Activated naive CD8-positive, alpha-beta T cell treated with anti-CD3 and anti-CD28 coated beads for 36 hours (primary cell): ENCODE data around the gene RBPJL. TPM values are rescaled to one million over a fixed set of nuclear protein-coding genes. Genes with fewer than 3 reads are reported as not detected.
A peak's percentile ranks its signal among the peaks of the same experiment; 100 is the strongest.

Source experiments
- DNase-seq: peaks from one replicate; pipeline ENCODE4 v3.0.0; 2021
- H3K27ac Mint-ChIP-seq: one replicate; pipeline ENCODE4 v1.8.0; 2022; ENCODE audit warnings: mild to moderate bottlenecking, moderate library complexity, mixed read lengths
- H3K27me3 Mint-ChIP-seq: one replicate; pipeline ENCODE4 v1.8.0; 2022; ENCODE audit warnings: mild to moderate bottlenecking, mixed read lengths
- H3K36me3 Mint-ChIP-seq: one replicate; pipeline ENCODE4 v1.8.0; 2021; ENCODE audit warnings: mild to moderate bottlenecking, mixed read lengths
- H3K4me1 Mint-ChIP-seq: one replicate; pipeline ENCODE4 v1.8.0; 2021; ENCODE audit warnings: mixed read lengths
- H3K4me3 Mint-ChIP-seq: one replicate; pipeline ENCODE4 v1.8.0; 2022; ENCODE audit warnings: mild to moderate bottlenecking, moderate library complexity, mixed read lengths
- H3K9me3 Mint-ChIP-seq: one replicate; pipeline ENCODE4 v1.8.0; 2022; ENCODE audit warnings: mixed read lengths
- total RNA-seq, 2 experiments: library from RNA; stranded (reverse); gene quantifications; one replicate each; pipeline ENCODE4 v1.2.3, GENCODE V29; 2021

Gene RBPJL
- total RNA-seq, 2 experiments from 2014 or later = not detected

DNA sequence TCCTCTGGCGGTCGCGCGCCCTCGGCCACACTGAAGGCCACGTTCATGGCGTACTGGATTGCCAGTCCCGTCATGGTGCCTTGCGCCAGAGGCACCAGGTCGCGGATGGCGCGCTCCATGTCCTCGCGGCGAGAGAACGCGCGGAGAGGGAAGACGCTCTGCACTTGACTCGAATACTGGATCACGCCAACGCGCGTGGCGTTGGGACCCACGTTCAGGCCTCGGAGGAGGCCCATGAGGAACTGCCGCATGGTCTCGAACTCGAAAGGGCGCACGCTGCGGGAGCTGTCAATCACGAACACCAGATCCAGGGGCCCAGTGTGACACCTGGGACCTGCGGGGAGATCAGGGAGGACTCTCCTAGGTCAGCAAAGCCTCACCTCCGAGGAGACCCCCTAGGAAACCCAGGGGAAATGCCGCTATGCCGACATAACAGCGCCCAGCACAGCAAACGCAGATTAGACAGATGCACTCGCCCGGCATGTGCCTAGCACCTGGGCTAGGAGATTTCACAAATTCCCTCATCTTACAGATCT lies 2.1 kb upstream of the RBPJL start:
- H3K9me3 Mint-ChIP-seq = no peaks in the 10 kb centered on the region

DNA sequence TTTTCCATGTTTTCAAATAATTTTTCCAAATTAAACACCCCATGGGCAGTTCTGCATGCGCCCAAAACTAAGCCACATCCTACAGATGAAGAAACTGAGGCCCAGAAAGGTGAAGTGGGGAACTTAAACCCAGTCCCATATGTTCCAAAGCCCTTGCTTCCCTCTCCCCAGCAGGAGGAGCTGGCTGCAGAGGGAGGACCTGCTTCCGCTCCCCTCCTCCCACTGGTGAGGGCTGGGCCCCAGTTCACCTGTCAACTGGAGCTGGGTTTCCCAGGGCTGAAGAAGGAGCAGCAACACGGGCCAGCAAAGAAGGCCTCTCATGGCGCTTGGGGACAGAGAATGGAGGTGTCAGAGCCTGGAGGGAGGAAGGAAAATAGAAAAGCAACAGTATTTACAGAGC lies 1.4 kb upstream of the RBPJL start:
- peaks cover 67% of the 10 kb centered on the region for H3K27me3 Mint-ChIP-seq
- H3K4me1 Mint-ChIP-seq = peaks cover 20% of the 10 kb centered on the region
- no peak overlapping the region for H3K27ac Mint-ChIP-seq
- no peaks in the 10 kb centered on the region for H3K9me3 Mint-ChIP-seq
- H3K36me3 Mint-ChIP-seq = no peaks in the 10 kb centered on the region
- no peak for DNase-seq
- H3K4me3 Mint-ChIP-seq = no peak overlapping the region

More for the DNA sequence above, 2.1 kb upstream of the RBPJL start:
- no peak for DNase-seq
- H3K27ac Mint-ChIP-seq = no peak overlapping the region
- H3K4me1 Mint-ChIP-seq = peaks cover 20% of the 10 kb centered on the region
- no peak overlapping the region for H3K4me3 Mint-ChIP-seq
- no peaks in the 10 kb centered on the region for H3K36me3 Mint-ChIP-seq
- H3K27me3 Mint-ChIP-seq = peaks cover 61% of the 10 kb centered on the region

DNA sequence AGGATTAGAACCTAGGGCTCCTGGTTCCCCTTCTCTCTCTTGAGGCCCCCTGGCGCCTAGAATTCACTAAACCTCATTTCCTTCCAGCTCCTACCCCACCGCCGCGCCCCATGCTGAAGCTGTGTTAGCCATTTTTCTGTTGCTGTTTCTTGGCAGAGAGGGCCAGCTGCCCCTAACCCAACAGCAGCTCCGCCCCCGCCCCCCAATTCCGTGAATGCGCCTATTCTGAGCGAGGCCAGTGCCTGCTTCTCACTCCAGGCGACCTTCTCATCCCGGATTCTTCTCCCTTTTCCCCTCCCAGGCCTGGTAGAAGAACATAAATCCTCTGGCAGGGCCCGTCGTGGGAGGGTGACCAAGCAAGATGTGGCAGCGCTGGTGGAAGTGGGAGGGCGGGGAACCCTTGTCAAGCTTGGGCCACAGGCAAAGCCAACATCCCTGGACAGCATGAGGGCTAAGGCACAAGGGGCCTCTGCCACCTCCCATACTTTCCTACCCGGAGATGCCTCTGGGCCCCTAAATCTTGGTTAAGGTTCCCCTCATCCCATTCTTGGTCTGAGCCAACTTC lies 518 bp downstream of the RBPJL start:
- no peak for DNase-seq
- H3K9me3 Mint-ChIP-seq = no peaks in the 10 kb centered on the region
- peaks cover 78% of the 10 kb centered on the region for H3K27me3 Mint-ChIP-seq
- no peak overlapping the region for H3K27ac Mint-ChIP-seq
- peaks cover 18% of the 10 kb centered on the region for H3K4me1 Mint-ChIP-seq
- H3K36me3 Mint-ChIP-seq = no peaks in the 10 kb centered on the region
- H3K4me3 Mint-ChIP-seq = no peak overlapping the region

DNA sequence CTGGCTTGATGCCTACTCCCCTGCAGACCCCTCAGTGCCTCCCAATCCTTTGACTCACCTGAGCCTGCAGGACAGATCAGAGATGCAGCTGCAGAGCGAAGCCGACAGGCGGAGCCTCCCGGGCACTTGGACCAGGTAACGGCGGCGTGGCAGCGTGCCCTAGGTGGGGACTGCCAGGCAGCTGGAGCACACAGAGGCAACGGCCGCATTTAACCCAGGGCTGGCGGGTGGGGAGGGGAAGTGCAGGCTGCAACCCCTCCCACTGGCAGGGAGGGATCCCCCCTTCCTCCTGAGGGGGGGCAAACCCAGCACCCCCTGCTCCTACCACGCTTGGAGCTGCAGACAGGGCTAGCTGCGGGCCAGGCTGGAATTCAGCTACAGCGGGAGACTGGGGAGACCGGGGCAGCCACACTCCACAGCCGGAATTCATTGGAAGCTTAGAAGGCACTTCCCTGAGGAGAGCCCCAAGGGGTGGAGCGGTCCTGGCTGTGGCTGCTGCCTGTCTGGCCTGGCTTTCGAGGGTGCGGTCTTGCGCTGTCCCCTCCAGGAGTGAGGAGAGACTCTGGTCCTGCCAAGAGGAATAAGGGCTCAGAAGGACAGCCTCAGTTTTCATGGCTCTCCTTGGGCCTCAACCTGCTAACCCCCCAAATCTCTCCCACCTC lies 1.6 kb downstream of the RBPJL start, which contains the start of gene MATN4:
Gene MATN4, minus strand, starts transcription at position 183 of the 662 bp plus-strand sequence. CDS start 2,717 bp downstream, outside the sequence.
- H3K27me3 Mint-ChIP-seq = peaks cover 83% of the 10 kb centered on the region
- H3K4me3 Mint-ChIP-seq = no peak within 1 kb of the TSS
- no peak for DNase-seq
- no peaks in the 10 kb centered on the region for H3K36me3 Mint-ChIP-seq
- no peaks in the 10 kb centered on the region for H3K9me3 Mint-ChIP-seq
- peaks cover 12% of the 10 kb centered on the region for H3K4me1 Mint-ChIP-seq
- H3K27ac Mint-ChIP-seq = no peak within 1 kb of the TSS

DNA sequence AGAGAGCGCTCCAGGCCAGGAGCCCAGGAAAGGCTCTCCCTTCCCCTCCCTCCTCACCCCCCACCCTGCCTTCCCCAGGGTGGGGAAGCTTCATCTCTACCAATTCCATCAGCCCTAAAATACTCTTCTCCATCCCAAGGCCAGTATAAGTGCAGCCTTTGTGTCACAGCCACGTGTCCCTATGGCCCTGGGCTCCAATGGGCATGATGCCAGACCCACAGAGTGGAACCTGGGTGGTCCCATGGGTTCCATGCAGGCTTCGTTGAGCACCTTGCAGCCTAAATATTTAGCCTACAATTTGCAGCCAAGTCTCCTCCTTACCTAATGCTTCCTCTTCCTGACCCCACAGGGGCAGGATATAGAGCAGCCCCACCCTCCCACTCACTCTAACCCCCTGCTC lies 2.4 kb downstream of the RBPJL start:
- Mint-ChIP-seq H3K27me3 (peaks cover 83% of the 10 kb centered on the region), H3K4me1 (peaks cover 5% of the 10 kb centered on the region), H3K4me3 (no peak overlapping the region), H3K36me3 (no peaks in the 10 kb centered on the region), H3K9me3 (no peaks in the 10 kb centered on the region), H3K27ac (no peak overlapping the region)
- no peak for DNase-seq

DNA sequence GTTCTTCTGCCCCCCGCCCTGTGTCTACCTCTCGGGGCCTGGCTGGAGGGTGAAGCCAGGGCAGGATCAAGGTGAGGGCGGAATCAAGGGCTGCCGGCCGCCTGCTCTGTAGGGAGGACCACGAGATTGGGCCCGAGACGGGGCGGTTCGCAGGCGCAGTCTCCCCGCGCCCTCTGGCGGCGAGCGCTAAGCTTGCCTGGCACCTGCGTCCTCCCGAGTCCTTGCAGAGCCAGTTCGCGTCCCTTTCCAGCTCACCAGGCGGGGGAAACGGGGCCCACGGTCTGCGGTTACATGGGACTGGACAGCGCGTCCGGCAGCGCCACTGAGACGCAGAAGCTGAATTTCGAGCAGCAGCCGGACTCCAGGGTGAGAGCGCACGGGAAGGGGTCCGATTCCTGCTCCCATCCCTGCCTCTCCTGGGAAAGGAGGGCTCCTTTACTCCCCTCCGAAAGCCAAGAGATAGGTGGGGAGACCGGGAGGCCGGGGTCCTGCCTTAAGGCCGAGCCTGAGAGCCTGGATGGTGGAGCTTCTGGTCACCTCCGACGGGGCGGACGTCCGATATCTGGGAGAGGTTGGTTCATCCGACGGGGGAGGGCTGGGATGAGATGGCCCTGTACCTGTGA lies 5.1 kb downstream of the RBPJL start:
- Mint-ChIP-seq H3K27me3 (peaks cover 88% of the 10 kb centered on the region), H3K27ac (no peak overlapping the region)

DNA sequence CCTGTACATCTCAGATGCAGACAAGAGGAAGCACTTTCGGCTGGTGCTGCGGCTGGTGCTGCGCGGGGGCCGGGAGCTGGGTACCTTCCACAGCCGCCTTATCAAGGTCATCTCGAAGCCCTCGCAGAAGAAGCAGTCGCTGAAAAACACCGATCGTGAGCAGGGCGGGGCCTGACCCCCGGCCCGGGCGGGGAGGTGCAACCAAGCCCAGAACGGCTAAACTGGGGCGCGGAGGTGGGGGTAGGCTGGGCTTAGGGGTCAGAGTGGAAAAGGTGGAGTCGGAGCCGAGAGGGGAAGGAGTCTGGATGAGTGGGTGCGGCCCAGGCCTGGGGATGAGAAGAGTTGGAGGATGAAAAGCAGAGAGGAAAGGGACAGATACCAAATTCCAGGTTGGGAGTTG lies 5.6 kb downstream of the RBPJL start:
- Mint-ChIP-seq H3K4me1 (peaks cover 5% of the 10 kb centered on the region), H3K36me3 (no peaks in the 10 kb centered on the region), H3K27ac (no peak overlapping the region), H3K9me3 (no peaks in the 10 kb centered on the region), H3K27me3 (peaks cover 89% of the 10 kb centered on the region), H3K4me3 (no peak overlapping the region)
- no peak for DNase-seq

More for the DNA sequence above, 5.1 kb downstream of the RBPJL start:
- H3K36me3 Mint-ChIP-seq = no peaks in the 10 kb centered on the region
- DNase-seq = peak; percentile 73
- peaks cover 5% of the 10 kb centered on the region for H3K4me1 Mint-ChIP-seq
- no peak overlapping the region for H3K4me3 Mint-ChIP-seq
- no peaks in the 10 kb centered on the region for H3K9me3 Mint-ChIP-seq

DNA sequence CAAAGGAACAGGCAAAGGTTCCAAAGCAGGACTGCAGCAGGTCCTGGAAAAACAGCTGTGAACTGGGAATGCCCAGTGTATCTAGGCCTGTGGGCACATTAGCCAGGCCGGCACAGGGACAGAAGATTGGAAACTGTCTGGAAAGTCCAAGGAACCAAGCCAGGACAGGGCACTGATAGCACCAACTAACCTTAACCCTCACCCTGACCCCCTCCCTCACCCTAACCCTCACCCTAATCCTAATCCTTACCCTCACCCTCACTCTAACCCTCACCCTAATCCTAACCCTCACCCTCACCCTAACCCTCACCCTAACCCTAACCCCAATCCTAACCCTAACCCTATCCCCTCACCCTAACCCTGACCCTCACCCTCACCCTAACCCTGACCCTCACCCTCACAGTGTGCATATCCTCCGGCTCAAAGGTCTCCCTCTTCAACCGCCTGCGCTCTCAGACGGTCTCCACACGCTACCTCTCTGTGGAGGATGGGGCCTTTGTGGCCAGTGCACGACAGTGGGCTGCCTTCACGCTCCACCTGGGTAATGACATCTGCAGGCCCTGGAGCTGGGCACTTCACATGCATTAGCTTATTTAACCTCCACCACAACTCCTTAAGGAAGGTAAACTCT lies 6.5 kb downstream of the RBPJL start:
- DNase-seq = no peak
- no peak overlapping the region for H3K4me3 Mint-ChIP-seq
- H3K27me3 Mint-ChIP-seq = peaks cover 85% of the 10 kb centered on the region
- H3K4me1 Mint-ChIP-seq = peaks cover 9% of the 10 kb centered on the region
- H3K36me3 Mint-ChIP-seq = no peaks in the 10 kb centered on the region
- H3K9me3 Mint-ChIP-seq = no peaks in the 10 kb centered on the region
- no peak overlapping the region for H3K27ac Mint-ChIP-seq

DNA sequence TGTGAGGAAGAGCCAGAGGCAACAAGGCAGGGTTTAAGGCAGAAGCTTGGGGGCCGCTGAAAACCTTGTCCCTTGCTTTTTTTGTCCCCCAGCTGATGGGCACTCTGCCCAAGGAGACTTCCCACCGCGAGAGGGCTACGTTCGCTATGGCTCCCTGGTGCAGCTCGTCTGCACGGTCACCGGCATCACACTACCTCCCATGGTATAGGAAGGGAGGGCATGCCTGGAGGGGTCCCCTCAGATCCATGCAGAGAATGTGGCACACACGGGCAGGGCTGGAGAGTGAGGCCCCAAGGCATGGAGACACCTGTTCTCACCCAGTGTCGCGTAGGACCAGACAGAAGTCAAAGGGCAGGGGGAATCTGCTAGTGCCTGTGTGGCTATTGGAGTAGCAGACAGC lies 7.3 kb downstream of the RBPJL start:
- Mint-ChIP-seq H3K27me3 (peaks cover 80% of the 10 kb centered on the region), H3K4me3 (no peak overlapping the region)
- DNase-seq = no peak

DNA sequence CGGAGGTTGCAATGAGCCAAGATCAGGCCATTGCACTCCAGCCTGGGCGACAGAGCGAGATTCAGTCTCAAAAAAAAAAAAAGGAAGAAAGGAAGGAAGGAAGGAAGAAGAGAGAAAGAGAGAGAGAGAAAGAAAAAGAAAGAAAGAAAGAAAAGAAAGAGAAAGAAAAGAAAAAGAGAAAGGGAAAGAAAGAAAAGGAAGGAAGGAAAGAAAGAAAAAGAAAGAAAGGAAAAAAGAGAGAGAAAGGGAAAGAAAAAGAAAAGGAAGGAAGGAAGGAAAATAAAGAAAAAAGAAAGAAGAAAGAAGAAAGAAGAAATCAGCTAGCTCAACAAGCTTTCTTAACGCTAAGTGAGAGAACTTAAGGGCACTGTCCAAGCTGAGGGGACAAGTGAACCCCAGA lies 9.0 kb downstream of the RBPJL start:
- Mint-ChIP-seq H3K27me3 (peaks cover 68% of the 10 kb centered on the region), H3K9me3 (no peaks in the 10 kb centered on the region), H3K4me1 (peaks cover 26% of the 10 kb centered on the region), H3K36me3 (no peaks in the 10 kb centered on the region), H3K27ac (no peak overlapping the region), H3K4me3 (no peak overlapping the region)
- DNase-seq = no peak

More for the DNA sequence above, 7.3 kb downstream of the RBPJL start:
- Mint-ChIP-seq H3K9me3 (no peaks in the 10 kb centered on the region), H3K27ac (no peak overlapping the region), H3K4me1 (peaks cover 17% of the 10 kb centered on the region), H3K36me3 (no peaks in the 10 kb centered on the region)

DNA sequence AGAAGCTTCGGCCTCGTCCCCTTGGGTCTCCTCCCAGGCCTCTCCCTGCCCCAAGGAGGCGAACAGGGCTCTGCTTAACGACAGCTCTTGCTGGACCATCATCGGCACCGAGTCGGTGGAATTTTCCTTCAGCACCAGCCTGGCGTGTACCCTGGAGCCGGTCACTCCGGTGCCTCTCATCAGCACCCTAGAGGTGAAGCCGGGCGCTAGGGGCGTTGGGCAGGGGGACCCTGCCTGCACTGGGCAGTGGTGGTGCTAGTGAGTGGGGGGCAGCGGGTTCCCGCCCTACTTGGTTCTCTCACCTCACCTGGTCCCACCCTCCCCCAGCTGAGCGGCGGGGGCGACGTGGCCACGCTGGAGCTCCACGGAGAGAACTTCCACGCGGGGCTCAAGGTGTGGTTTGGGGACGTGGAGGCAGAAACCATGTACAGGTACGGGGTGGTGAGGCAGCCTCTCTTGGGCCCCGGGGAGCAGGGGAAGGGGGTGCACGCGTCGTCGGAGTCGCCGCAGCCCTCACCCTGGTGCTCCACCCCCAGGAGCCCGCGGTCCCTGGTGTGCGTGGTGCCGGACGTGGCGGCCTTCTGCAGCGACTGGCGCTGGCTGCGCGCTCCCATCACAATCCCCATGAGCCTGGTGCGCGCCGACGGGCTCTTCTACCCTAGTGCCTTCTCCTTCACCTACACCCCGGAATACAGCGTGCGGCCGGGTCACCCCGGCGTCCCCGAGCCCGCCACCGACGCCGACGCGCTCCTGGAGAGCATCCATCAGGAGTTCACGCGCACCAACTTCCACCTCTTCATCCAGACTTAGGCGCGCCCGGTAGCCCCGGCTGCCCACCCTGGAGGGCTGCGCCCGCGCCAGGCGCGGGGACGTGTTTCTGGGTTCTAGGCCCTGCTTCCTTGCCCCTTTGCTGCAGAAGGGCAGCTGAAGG lies 9.8 kb downstream of the RBPJL start:
- no peak overlapping the region for H3K4me3 Mint-ChIP-seq
- no peaks in the 10 kb centered on the region for H3K36me3 Mint-ChIP-seq
- peaks cover 60% of the 10 kb centered on the region for H3K27me3 Mint-ChIP-seq
- H3K4me1 Mint-ChIP-seq = peaks cover 32% of the 10 kb centered on the region
- no peak overlapping the region for H3K27ac Mint-ChIP-seq
- no peaks in the 10 kb centered on the region for H3K9me3 Mint-ChIP-seq
- no peak for DNase-seq

DNA sequence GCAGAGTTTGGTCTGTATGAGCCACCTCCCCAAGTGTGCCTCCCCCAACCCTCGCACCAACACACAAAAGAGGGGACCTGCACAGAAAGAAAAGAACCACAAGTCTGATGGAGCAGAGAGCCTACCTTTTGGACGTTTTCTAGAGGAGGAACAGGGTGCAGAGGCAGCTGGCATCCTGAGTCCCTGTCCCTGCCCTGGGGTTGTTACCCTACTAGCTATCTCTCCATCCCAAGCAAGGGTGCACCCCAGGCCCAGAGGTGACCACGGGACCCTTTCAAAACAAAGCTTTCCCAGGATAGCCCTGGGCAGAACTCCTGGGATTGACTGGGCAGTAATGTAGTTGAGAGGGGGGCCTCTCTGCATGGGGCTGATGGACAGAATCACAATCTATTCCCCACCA lies 11.2 kb downstream of the RBPJL start:
- H3K4me3 Mint-ChIP-seq = no peak overlapping the region
- no peak for DNase-seq
- H3K9me3 Mint-ChIP-seq = no peaks in the 10 kb centered on the region
- H3K4me1 Mint-ChIP-seq = peaks cover 33% of the 10 kb centered on the region
- H3K27ac Mint-ChIP-seq = peak overlapping the region; percentile 96
- peaks cover 46% of the 10 kb centered on the region for H3K27me3 Mint-ChIP-seq
- H3K36me3 Mint-ChIP-seq = no peaks in the 10 kb centered on the region

DNA sequence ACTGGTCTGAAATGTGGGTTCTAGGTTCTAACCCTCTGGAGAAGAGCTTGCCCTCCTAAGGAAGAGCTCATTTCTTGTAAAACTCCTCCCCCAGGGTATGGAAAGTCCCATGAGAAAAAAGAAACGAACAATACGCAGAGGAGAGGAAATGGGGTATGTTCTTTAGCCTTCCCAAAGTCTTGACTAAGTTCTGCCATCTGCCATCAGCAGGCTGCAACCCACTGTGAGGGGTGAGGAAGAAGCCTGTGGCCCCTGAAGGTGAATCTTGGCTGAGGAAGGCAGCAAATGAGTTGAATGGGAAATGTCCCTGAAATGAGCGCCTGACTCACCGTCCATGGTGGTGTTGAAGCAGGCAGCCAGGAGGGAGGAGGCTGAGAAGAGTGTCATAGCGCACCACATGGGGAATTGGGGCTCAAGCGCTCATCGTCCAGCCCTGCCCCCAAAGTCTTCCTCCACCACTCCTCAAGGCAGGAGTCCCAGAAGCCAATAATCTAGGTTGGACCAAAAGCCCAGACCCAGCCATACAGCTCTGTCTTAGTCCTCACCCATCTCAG lies 11.8 kb downstream of the RBPJL start:
- Mint-ChIP-seq H3K9me3 (no peaks in the 10 kb centered on the region), H3K27me3 (peaks cover 40% of the 10 kb centered on the region), H3K4me1 (peaks cover 33% of the 10 kb centered on the region), H3K36me3 (no peaks in the 10 kb centered on the region), H3K4me3 (no peak overlapping the region), H3K27ac (peak overlapping the region; percentile 96)
- DNase-seq = no peak

DNA sequence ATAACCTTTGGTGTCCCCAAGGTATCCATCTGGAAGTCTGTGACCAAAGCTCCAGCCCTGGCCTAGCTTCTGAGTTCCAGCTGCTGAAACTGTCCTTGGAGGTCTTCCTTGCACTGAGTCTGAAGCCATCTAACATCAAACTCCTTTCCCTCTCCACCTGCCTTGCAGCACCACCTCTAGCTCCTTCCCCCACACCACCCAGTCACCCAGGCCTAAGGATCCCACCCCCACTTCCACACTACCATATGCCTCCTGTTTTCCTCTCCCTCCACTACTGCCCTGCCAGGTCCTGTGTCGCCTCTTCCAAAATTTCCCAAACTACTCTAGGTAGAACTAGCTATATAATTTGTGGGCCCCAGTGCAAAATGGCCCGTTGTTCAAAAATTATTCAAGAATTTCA lies 12.3 kb downstream of the RBPJL start:
- DNase-seq = no peak
- H3K4me3 Mint-ChIP-seq = peak overlapping the region; percentile 62
- peaks cover 33% of the 10 kb centered on the region for H3K4me1 Mint-ChIP-seq

More for the DNA sequence above, 12.3 kb downstream of the RBPJL start:
- H3K9me3 Mint-ChIP-seq = no peaks in the 10 kb centered on the region
- H3K36me3 Mint-ChIP-seq = no peaks in the 10 kb centered on the region
- peaks cover 35% of the 10 kb centered on the region for H3K27me3 Mint-ChIP-seq
- peak overlapping the region; percentile 96 for H3K27ac Mint-ChIP-seq
